ENCODE data around the gene C5orf34. TPM values are rescaled to one million over a fixed set of nuclear protein-coding genes. Genes with fewer than 3 reads are reported as not detected.
A peak's percentile ranks its signal among the peaks of the same experiment; 100 is the strongest.
"Not testable (repeated sequence)": the region's sequence is repeated elsewhere in the genome, so short reads cannot be mapped to it uniquely, and the experiment has no call there.

C5orf34 gene
- polyA plus RNA-seq, 3 donors, result 0.33 to 1.3 (median 0.45) TPM

DNA sequence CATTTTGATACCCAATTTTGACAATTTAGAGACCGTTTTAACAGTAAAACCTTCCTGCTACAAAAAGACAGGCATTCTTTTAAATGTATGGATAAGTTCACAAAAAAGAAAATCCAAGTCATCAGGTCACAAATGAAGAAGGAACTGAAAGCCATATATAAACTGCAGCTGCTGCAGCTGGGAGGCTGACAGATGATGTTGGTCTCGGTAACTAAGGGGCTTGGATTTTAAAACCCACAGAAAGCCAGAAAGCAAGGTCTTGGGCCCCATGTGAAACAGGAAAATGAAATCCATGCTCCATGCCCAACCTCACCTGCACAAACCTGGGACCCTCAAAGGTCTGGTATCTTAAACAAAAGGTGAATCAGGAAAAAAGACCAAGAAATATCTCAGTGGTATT, 15.7 kb upstream of the C5orf34 start:
- 93 to 98% (median 95%) methylated on average over 2 of the region's 2 CpGs for WGBS, 3 donors
- no peak overlapping the region for H3K27ac ChIP-seq (ENCODE audit: low read depth, low read length)

DNA sequence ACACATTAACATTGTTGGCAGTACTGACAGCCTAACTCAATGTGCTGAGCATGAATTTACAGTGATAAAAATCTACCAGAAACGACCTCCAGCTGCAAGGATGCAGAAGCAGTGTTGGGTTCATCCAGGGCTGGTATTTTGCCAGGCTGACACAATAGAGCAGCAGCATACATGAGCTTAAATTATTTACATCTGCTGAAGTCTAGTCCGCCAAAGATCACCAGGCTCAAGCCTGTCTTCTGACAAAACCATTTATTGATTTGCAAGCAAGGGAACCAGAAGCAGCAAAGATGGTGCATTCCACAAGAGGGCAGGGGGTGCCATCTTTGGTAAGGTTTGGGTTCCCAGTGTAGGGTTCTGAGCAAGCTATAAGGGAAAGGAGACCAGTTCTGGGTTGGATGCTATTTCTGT, 8.7 kb upstream of the C5orf34 start:
- WGBS, 3 donors, result 59 to 76% (median 67%) methylated on average over 2 of the region's 2 CpGs
- H3K27ac ChIP-seq (ENCODE audit: low read depth, low read length), result no peak overlapping the region

DNA sequence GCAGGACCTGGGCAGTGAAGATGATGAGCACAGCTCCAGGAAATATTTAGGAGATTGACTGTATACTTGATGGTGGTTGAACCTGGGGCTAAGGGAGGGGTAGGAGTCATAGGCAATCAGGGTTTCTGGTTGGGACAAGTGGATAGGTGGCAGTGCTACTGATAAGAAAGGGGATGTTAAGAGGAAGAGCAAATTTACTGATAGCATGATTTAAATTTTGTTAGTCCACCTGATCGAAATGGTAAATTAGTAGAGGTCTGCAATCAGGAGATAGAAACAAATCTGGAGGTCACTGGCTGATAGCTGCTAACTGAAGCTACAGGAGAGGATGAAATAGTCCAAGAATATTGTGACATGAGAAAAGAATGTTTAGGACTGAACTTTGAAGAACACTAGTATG, 5.7 kb upstream of the C5orf34 start:
- WGBS, 3 donors, result 87 to 97% (median 88%) methylated on average over 1 of the region's 1 CpG
- no peak overlapping the region for H3K27ac ChIP-seq (ENCODE audit: low read depth, low read length)

DNA sequence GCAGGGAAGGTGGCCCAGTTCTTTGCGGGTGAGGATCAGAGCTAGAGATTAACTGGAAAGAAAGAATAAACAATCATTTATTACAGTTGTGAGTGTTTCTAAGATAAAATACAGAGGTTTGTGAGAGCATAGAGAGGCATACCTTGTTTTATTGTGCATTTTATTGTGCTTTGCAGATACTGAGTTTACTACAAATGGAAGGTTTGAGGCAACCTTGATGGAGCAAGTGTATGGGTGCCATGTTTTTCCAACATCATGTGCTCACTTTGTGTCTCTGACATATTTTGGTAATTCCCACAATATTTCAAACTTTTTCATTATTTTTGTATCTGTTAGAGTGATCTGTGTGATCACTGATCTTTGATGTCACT, 715 bp upstream of the C5orf34 start:
- H3K27ac ChIP-seq (ENCODE audit: low read depth, low read length), result no peak overlapping the region
- WGBS, 3 donors, result 13 to 25% (median 21%) methylated on average over 1 of the region's 1 CpG

DNA sequence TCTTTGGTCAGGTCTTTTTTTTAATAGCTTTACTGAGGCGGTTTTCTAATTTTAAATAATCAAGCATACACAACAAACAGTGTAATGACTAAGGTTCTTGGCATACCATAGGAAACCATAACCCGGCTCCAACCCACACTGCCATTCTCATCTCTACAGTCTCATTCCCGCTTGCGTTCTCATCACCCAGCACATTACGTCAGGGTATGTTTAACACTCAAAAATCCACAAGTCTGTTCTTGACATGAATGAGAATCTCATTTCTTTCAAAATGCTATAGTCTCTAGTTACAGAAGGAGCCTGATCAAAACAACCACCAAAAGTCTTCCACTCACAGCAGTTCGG, 505 bp downstream of the C5orf34 start:
- 0 to 3% (median 1%) methylated on average over 6 of the region's 6 CpGs for WGBS, 3 donors

DNA sequence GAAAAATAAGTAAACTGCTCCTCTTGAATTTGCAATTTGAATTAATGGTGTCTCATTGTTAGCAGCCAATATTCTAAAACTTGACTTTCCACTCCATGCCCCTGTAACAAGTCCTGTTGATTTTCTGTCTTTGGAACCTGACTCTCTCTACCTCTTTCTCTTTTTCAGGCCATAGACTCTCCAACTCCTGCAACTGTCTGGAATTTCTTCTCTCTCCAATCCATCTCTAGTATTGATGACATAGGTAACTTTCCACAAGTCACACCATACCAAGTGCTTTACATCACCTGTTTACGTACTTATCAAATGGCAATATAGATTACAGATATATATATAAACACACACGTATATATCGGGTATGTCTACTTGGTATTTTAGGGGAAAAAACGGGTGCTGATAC, 923 bp downstream of the C5orf34 start:
- H3K27ac ChIP-seq (ENCODE audit: low read depth, low read length), result no peak overlapping the region
- 15 to 24% (median 23%) methylated on average over 4 of the region's 4 CpGs for WGBS, 3 donors

More for the DNA sequence above, 505 bp downstream of the C5orf34 start:
- no peak overlapping the region for H3K27ac ChIP-seq (ENCODE audit: low read depth, low read length)

DNA sequence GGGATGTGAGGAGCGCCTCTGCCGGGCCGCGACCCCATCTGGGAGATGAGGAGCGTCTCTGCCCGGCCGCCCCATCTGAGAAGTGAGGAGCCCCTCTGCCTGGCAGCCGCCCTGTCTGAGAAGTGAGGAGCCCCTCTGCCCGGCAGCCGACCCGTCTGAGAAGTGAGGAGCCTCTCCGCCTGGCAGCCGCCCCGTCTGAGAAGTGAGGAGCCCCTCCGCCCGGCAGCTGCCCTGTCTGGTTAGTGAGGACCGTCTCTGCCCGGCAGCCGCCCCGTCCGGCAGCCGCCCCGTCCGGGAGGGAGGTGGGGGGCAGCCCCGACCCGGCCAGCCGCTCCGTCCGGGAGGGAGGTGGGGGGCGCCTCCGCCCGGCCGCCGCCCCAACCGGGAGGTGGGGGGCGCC, 3.9 kb downstream of the C5orf34 start:
- 91 to 99% (median 93%) methylated on average over 22 to 36 of the region's 36 CpGs for WGBS, 3 donors
- not testable (repeated sequence) for H3K27ac ChIP-seq (ENCODE audit: low read depth, low read length)

DNA sequence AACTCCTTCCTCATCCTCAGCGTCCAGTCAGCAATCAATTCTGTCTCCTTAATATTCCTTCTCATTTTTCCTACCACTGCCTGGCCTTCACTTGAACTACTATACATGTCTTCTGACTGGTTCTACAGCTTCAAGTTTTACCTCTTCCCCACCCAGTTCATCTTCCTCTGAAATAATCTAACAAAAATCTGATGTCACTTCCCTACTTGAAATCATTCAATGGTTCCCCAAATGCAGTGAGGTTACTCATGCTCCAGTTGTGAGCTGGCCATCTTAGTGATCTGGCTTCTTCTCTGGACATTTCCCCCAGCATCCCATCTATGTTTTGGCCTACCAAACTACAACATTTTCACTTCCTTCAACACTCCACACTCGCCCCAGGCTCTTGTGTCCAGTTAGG, 16.4 kb downstream of the C5orf34 start:
- 86 to 91% (median 90%) methylated on average over 2 of the region's 2 CpGs for WGBS, 3 donors
- H3K27ac ChIP-seq (ENCODE audit: low read depth, low read length), result no peak overlapping the region

DNA sequence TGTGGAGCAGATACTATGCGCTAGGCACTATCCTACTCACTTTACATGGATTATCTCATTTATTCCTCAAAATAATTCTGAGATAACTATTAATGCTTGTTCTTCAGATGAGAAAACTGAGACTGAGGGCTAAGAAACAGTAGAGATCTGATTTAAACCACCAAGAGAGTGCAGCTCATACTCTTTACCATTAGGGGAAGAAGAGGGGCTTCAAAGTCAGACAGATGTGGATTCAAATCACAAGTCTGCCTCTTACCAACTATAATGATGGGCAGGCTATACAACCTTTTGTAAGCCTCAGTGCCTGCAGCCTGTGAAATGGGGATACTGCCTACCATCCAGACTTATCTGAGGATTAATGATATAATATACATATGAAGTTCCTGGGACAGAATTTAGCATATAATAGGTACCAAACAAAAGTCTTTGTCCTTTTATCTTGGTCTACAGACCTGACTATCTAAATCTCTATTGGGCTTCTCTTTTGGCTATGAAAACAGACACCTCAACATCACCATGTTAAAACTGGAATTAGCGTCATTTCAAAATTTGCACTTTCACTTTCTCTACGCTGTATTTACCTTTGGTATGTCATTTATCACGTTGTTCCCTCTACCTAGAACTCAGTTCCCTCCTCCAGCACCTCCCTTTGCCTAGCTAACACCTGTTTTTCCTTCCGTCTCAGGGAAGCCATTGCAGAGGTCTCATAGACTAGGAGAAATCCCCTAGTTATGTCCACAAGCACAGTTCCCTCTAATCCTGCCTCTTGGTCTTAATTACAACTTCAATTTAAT, 17.4 kb downstream of the C5orf34 start:
- H3K27ac ChIP-seq (ENCODE audit: low read depth, low read length), result no peak overlapping the region
- 55 to 89% (median 86%) methylated on average over 5 of the region's 5 CpGs for WGBS, 3 donors

DNA sequence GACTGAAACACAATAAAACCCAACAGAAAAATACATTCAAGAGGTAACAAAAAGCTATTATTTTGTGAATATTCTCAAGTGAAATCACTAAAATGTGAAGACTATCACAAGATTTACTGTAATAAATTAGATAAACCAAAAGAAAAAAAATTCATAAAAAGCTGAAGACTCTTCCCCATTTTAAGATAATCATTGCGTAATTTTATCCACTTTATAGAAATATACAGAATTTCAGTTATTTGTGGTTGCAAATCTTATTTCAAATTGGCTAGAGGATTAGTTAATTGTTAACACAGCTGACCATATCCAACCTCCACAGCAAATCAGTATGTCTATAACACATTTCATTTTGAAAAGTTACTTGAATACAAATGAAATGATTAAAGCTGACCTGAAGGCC, 23.6 kb downstream of the C5orf34 start:
- H3K27ac ChIP-seq (ENCODE audit: low read depth, low read length), result no peak overlapping the region
- 92 to 98% (median 96%) methylated on average over 1 of the region's 1 CpG for WGBS, 3 donors

DNA sequence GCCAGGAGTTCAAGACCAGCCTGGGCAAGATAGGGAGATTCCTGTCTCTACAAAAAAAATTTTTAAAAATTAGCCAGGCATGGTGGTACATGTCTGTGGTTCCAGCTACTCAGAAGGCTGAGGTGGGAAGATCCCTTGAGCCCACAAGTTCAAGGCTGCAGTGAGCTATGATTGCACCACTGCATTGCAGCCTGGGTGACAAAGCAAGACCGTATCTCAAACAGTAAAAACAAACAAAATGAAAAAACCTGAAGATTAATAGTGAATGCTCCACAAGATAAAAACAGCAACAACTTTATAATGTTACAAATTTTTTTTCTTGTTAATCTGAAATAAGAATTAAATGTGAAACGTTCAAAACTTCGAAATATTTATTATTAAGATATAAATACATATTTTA, 28.6 kb downstream of the C5orf34 start:
- 73 to 93% (median 86%) methylated on average over 3 of the region's 3 CpGs for WGBS, 3 donors
- no peak overlapping the region for H3K27ac ChIP-seq (ENCODE audit: low read depth, low read length)

DNA sequence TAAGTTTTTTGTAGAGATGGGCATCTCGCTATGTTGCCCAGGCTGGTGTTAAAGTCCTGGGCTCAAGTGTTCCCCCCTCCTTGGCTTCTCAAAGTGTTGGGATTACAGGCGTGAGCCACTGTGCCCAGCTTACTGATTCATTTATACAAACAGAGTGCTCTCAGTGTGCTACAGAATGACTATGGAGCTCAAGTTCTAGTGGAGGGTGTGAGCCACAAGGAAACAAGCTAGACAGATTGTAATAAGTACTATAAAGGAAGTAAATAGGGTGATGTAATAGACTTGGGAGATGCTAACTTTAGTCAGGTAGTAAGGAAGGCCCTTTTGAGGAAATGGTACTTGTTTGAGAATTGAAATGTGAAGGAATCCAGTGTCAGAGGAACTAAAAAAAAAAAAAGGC, 29.5 kb downstream of the C5orf34 start:
- 94 to 97% (median 96%) methylated on average over 2 of the region's 2 CpGs for WGBS, 3 donors
- no peak overlapping the region for H3K27ac ChIP-seq (ENCODE audit: low read depth, low read length)

DNA sequence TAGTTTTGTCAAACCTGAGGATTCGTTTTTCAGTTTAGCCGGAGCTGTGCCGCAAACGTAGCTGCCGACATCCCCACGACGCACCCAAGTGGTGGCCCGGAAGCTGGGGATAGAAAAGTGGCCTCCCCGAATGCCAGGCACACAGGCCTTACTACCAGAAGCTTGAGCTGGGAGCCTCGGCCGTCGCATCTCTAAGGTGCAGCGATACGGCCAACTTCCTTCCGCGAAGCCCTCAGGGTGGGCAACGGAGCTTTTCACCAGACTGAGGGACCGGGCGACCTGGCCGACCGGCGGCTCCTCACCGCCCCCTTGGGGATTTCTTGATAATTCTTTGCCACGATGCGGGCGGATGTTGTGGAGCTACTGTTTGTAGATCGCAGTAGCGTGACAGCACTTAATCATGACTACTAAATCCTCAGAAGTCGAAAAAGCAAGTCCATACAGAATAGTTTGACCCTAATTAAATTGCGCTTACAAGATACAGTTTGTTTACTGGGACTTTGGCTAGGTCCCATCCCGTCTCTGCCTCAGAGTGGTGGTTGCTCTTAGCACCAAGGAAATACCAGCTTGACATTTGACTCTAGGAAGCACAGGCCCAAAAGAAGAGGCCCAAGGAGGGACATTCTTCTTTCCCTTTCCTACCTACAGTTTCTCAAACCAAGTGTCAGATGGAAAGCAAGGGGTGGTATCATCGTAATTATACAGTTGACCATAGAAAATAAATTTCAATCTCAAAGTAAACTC, 30.7 kb downstream of the C5orf34 start:
- WGBS, 3 donors, result 3 to 4% (median 3%) methylated on average over 32 of the region's 32 CpGs
- H3K27ac ChIP-seq (ENCODE audit: low read depth, low read length), result peak overlapping the region; percentile 76

DNA sequence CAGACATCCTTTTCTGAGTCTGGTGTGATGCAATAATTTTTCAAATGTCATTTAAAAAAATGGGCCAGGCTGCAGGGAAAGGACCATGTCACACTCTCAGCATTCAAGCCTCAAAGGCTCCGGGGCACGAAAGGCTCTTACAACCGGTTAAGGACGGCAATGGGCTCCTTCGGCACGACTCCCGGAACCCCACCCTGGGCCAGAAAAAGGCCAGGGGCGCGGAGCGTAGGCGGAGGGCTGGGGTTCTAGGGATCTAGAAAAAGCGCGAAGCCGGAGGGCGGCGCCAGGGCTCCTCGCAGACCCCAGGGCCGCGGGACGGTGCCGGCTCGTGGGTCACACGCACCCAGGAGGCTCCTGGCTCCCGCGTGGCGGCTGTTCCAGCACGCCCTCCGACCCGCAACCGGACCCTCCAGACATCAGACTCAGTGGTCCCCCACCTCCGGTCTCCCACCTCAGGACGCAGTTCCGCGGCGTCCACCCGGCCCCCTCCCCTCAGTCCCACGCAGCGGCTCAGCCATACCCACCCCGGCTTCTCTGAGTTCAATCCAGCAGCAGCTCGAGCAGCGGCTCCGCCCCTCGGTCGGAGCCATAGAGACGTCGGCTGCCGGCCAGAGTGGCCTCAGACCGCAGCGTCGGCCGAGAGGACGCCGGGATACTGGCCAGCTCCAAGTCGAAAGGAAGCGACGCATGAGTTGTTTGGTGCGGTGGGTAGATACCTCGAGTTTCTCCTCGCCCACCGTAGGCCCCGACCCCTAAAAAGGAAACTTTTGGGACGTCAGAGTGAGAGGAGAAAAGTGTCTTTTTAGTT, 31.4 kb downstream of the C5orf34 start, which contains the start of gene TMEM267:
TSS of gene TMEM267 (minus strand) at position 568 of the 808 bp plus-strand sequence. CDS start 29,896 bp downstream, outside the sequence.
- 0 to 1% (median 0%) methylated on average over 57 to 62 of the region's 62 CpGs for WGBS, 3 donors

DNA sequence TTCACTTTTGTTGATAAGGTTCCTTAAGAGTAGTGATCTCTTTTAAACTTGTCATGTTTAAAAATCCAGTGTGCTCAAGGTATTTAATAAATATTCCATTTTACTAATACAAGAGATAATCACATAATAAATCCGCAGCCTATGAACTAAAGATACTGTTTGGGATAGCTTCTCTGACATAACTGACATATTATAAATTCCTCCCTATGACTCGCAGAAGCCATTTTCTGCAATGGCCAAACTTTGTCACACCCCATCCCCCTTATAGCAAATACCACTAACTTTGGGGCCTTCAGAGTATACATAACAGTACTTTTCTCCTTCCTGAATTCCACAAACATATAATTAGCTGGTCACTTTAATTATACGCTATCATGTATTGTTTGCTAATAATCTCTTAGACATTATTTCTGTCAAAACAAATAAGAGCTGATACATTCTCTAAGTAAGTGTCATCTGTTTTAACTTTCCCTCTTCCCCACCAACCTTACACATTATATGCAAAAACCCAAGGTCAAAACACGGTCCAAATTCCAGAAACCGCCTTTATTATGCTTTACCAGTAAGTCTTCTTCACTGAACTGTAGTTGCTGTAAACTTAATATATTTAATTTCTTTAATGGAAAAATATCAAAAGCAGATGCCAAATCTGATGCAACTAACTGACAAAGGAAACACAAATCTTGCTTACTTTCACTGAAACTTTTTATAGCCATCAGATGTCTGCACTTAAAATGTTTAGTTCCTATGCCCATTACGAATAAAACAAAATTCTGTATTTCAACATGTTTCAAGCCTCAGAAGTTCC, 32.3 kb downstream of the C5orf34 start:
- no peak overlapping the region for H3K27ac ChIP-seq (ENCODE audit: low read depth, low read length)
- 37 to 52% (median 51%) methylated on average over 6 of the region's 6 CpGs for WGBS, 3 donors

More for the DNA sequence above, 31.4 kb downstream of the C5orf34 start, which contains the start of gene TMEM267:
- H3K27ac ChIP-seq (ENCODE audit: low read depth, low read length), result peak within 1 kb of the TSS; percentile 76

DNA sequence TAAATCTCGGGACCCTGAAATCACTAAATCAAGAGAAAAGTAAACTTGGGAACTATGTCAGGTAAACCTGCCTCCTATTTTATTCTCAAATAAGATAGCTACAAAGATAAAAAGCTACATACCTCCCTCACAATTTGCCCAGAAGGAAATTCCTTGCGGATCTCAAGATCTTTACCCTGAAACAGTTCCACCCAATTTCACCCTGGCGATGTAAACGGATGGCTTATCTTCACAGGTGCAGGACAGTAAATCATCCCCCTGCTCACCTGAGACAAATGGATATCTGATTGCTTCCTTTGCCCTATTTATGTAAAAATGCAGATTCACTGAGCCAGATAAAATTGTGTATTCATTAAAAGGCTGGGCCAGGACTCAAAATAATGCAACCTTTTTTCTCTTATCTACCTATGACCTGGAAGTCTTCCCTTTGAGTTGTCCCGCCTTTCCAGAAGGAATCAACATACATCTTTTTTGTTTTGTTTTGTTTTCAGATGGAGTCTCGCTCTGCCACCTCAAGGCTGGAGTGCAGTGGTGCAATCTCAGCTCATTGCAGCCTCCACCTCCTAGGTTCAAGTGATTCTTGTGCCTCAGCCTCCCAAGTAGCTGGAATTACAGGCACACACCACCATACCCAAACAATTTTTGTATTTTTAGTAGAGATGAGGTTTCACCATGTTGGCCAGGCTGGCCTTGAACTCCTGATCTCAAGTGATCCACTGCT, 45.1 kb downstream of the C5orf34 start:
- no peak overlapping the region for H3K27ac ChIP-seq (ENCODE audit: low read depth, low read length)
- WGBS, 3 donors, result 82 to 95% (median 92%) methylated on average over 6 of the region's 6 CpGs

DNA sequence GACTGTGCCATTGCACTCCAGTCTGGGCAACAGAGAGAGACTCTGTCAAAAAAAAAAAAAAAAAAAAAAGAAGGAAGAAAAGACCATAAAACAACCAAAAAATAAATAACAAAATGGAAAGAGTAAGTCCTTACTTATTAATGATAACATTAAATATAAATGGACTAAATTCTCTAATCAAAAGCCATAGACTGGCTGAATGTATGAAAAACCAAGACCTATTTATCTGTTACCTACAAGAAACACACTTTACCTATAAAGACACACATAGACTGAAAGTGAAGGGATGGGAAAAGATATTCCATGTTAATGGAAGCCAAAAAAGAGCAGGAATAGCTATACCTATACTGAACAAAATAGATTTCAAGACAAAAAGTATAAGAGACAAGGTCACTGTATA, 47.8 kb downstream of the C5orf34 start:
- no peak overlapping the region for H3K27ac ChIP-seq (ENCODE audit: low read depth, low read length)

DNA sequence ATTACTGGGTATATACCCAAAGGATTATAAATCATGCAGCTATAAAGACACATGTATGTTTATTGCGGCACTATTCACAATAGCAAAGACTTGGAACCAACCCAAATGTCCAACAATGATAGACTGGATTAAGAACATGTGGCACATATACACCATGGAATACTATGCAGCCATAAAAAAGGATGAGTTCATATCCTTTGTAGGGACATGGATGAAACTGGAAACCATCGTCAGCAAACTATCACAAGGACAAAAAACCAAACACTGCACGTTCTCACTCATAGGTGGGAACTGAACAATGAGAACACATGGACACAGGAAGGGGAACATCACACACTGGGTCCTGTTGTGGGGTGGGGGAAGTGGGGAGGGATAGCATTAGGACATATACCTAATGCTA, 49.5 kb downstream of the C5orf34 start:
- 94 to 99% (median 98%) methylated on average over 2 to 3 of the region's 3 CpGs for WGBS, 3 donors
- H3K27ac ChIP-seq (ENCODE audit: low read depth, low read length), result not testable (repeated sequence)
